WTC11 (cell line): ENCODE measurements around the gene CSNK2A2. TPM values are rescaled to one million over a fixed set of nuclear protein-coding genes. Genes with fewer than 3 reads are reported as not detected.

Experiments
- AR ChIP-seq: fragments of 250-450 bp; sonication (Bioruptor Pico); IDR thresholded peaks from 2 replicates; pipeline ENCODE4 v1.9.0; 2021; ENCODE audit warnings: mild to moderate bottlenecking
- CTCF ChIP-seq: fragments of 200-600 bp; IDR thresholded peaks from 2 replicates; pipeline ENCODE4 v1.8.0; 2022; ENCODE audit warnings: antibody characterized with exemption
- E2F5 ChIP-seq: sonication (generic); formaldehyde crosslinking; IDR thresholded peaks from 2 replicates; pipeline ENCODE4 v1.8.1; 2022; ENCODE audit warnings: mild to moderate bottlenecking, moderate library complexity, missing genetic modification reagents
- ELF4 ChIP-seq: sonication (generic); formaldehyde crosslinking; IDR thresholded peaks from 2 replicates; pipeline ENCODE4 v1.8.1; 2022; ENCODE audit warnings: low read depth, mild to moderate bottlenecking, moderate library complexity, missing genetic modification reagents
- ETV6 ChIP-seq: sonication (generic); formaldehyde crosslinking; IDR thresholded peaks from 2 replicates; pipeline ENCODE4 v1.8.1; 2022; ENCODE audit warnings: mild to moderate bottlenecking, missing genetic modification reagents
- FOXP1 ChIP-seq: sonication (generic); formaldehyde crosslinking; IDR thresholded peaks from 2 replicates; pipeline ENCODE4 v1.8.0; 2022; ENCODE audit warnings: missing genetic modification reagents, mild to moderate bottlenecking, moderate library complexity, borderline replicate concordance
- FOXP4 ChIP-seq: sonication (generic); formaldehyde crosslinking; IDR thresholded peaks from 2 replicates; pipeline ENCODE4 v1.8.0; 2022; ENCODE audit warnings: mild to moderate bottlenecking, missing genetic modification reagents
- GRHL2 ChIP-seq: fragments of 250-450 bp; sonication (Bioruptor Pico); IDR thresholded peaks from 2 replicates; pipeline ENCODE4 v1.8.0; 2022; ENCODE audit warnings: mild to moderate bottlenecking, moderate library complexity; ENCODE audit not compliant: insufficient replicate concordance, severe bottlenecking
- GTF2I ChIP-seq: fragments of 250-450 bp; sonication (Bioruptor Pico); conservative IDR thresholded peaks from 2 replicates; pipeline ENCODE4 v1.4.0; 2021; ENCODE audit warnings: mild to moderate bottlenecking
- IRF1 ChIP-seq: sonication (generic); formaldehyde crosslinking; IDR thresholded peaks from 2 replicates; pipeline ENCODE4 v1.8.0; 2023; ENCODE audit warnings: missing genetic modification reagents
- IRF2 ChIP-seq: sonication (generic); formaldehyde crosslinking; IDR thresholded peaks from 2 replicates; pipeline ENCODE4 v1.8.0; 2022; ENCODE audit warnings: low read depth, missing genetic modification reagents, borderline replicate concordance
- NR2C2 ChIP-seq: sonication (generic); formaldehyde crosslinking; IDR thresholded peaks from 2 replicates; pipeline ENCODE4 v1.8.0; 2022; ENCODE audit warnings: mild to moderate bottlenecking, missing genetic modification reagents
- OVOL2 ChIP-seq: fragments of 250-450 bp; sonication (Bioruptor Pico); IDR thresholded peaks from 2 replicates; pipeline ENCODE4 v1.9.0; 2021; ENCODE audit warnings: mild to moderate bottlenecking, borderline replicate concordance
- PRDM15 ChIP-seq: sonication (generic); formaldehyde crosslinking; IDR thresholded peaks from 2 replicates; pipeline ENCODE4 v1.8.0; 2022; ENCODE audit warnings: missing genetic modification reagents
- PREB ChIP-seq: sonication (generic); formaldehyde crosslinking; IDR thresholded peaks from 2 replicates; pipeline ENCODE4 v1.8.1; 2022; ENCODE audit warnings: mild to moderate bottlenecking, missing genetic modification reagents, moderate library complexity, borderline replicate concordance
- SMAD3 ChIP-seq: sonication (generic); formaldehyde crosslinking; IDR thresholded peaks from 2 replicates; pipeline ENCODE4 v1.8.0; 2022; ENCODE audit warnings: missing genetic modification reagents, mild to moderate bottlenecking, borderline replicate concordance
- SOX15 ChIP-seq: fragments of 250-450 bp; sonication (Bioruptor Pico); IDR thresholded peaks from 2 replicates; pipeline ENCODE4 v1.9.0; 2021; ENCODE audit warnings: mild to moderate bottlenecking
- SP1 ChIP-seq: sonication (generic); formaldehyde crosslinking; conservative IDR thresholded peaks from 2 replicates; pipeline ENCODE4 v1.8.1; 2022; ENCODE audit warnings: missing genetic modification reagents
- TCF7 ChIP-seq: sonication (generic); formaldehyde crosslinking; IDR thresholded peaks from 2 replicates; pipeline ENCODE4 v1.8.0; 2022; ENCODE audit warnings: mild to moderate bottlenecking, low read depth, missing genetic modification reagents, moderate library complexity
- TEAD4 ChIP-seq: sonication (generic); formaldehyde crosslinking; IDR thresholded peaks from 2 replicates; pipeline ENCODE4 v1.8.0; 2022; ENCODE audit warnings: mild to moderate bottlenecking, missing genetic modification reagents
- USF1 ChIP-seq: sonication (generic); formaldehyde crosslinking; IDR thresholded peaks from 2 replicates; pipeline ENCODE4 v1.8.0; 2022; ENCODE audit warnings: mild to moderate bottlenecking, missing genetic modification reagents
- ZBTB21 ChIP-seq: sonication (generic); formaldehyde crosslinking; IDR thresholded peaks from 2 replicates; pipeline ENCODE4 v1.8.1; 2023; ENCODE audit warnings: mild to moderate bottlenecking, missing genetic modification reagents, borderline replicate concordance
- ZNF219 ChIP-seq: sonication (generic); formaldehyde crosslinking; IDR thresholded peaks from 2 replicates; pipeline ENCODE4 v1.8.0; 2023; ENCODE audit warnings: missing genetic modification reagents, mild to moderate bottlenecking, borderline replicate concordance
- total RNA-seq: library from RNA; stranded (reverse); gene quantifications from 3 replicates; pipeline ENCODE4 v1.2.3, GENCODE V29; 2021

Gene CSNK2A2
- total RNA-seq, 1 experiment from 2014 or later = 114 TPM

GRCh38 chr16:58129097-58129936 is 68.6 kb downstream of the CSNK2A2 start, which contains the start of gene CFAP20 (continued):
- TF ChIP-seq FOXP4 (CRISPR knock-in tag) = peak; percentile 61; the same call in 1 of the 2 replicates
- no peak for TF ChIP-seq CTCF
- no peak for TF ChIP-seq IRF1
- TF ChIP-seq SMAD3 = 0 out of 2 replicates have a peak, but pooled peaks have one; percentile 18
- no peak for TF ChIP-seq SOX15 (CRISPR knock-in tag)
- no peak for TF ChIP-seq IRF2
- no peak for TF ChIP-seq PREB (CRISPR knock-in tag)
- TF ChIP-seq ELF4 (CRISPR knock-in tag) = no peak
- TF ChIP-seq FOXP1 (CRISPR knock-in tag) = peak; percentile 59; the same call in 1 of the 2 replicates
- TF ChIP-seq ETV6 (CRISPR knock-in tag) = peak; percentile 88
- TF ChIP-seq GTF2I = no peak
- peak; percentile 97 for TF ChIP-seq E2F5
- TF ChIP-seq ZBTB21 (CRISPR knock-in tag) = no peak
- no peak for TF ChIP-seq TEAD4 (CRISPR knock-in tag)
- TF ChIP-seq TCF7 = no peak
- TF ChIP-seq ZNF219 = no peak
- TF ChIP-seq SP1 (CRISPR knock-in tag) = peak; percentile 100
- TF ChIP-seq PRDM15 (CRISPR knock-in tag) = no peak
- TF ChIP-seq NR2C2 = no peak
- TF ChIP-seq GRHL2 (CRISPR knock-in tag) = no peak
- peak; percentile 48; the same call in 1 of the 2 replicates for TF ChIP-seq USF1 (CRISPR knock-in tag)
- no peak for TF ChIP-seq AR
- TF ChIP-seq OVOL2 (CRISPR knock-in tag) = no peak
